HG03571 (cell line): ENCODE measurements around the gene DDX41.
A peak's percentile ranks its signal among the peaks of the same experiment; 100 is the strongest.
"Not testable (repeated sequence)": the region's sequence is repeated elsewhere in the genome, so short reads cannot be mapped to it uniquely, and the experiment has no call there.

Experiments
- ATAC-seq: cut with Tn5 transposase; IDR thresholded peaks from one replicate; pipeline ENCODE4 v1.9.1; 2021; ENCODE audit not compliant: unreplicated experiment

The DDX41 gene

GRCh38 chr5:177516601-177517568, at the start of gene DDX41:
Gene DDX41 (minus strand): TSS chr5:177516961. CDS start chr5:177516945, 16 bp downstream.
- peak; percentile 69 for ATAC-seq

GRCh38 chr5:177565046-177565445, 48.3 kb upstream of the DDX41 start:
- ATAC-seq = no peak

DNA sequence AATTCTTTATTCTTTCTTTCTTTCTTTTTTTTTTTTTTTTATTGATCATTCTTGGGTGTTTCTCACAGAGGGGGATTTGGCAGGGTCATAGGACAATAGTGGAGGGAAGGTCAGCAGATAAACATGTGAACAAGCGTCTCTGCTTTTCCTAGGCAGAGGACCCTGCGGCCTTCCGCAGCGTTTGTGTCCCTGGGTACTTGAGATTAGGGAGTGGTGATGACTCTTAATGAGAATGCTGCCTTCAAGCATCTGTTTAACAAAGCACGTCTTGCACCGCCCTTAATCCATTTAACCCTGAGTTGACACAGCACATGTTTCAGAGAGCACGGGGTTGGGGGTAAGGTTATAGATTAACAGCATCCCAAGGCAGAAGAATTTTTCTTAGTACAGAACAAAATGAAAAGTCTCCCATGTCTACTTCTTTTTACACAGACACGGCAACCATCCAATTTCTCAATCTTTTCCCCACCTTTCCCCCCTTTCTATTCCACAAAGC, 42.7 kb upstream of the DDX41 start:
- ATAC-seq = not testable (repeated sequence)

DNA sequence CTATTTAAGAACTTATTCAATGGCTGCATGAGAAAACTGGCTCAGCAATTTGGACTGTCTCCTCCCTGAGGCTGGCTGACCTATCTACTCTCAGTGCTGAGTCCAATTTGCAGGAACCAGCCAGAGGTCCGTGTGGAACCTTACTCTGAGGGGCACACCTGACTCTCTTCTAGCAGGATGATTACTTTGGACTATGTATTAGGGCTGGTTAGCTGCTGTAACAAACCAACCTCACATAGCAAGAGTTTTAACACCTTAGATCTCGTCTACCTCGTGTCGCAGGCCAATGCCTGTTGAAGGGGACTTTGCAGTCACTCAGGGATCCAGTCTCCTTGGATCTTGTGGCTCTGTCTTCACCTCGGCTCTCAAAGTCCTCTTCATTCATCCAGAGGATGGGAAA, 41.0 kb upstream of the DDX41 start:
- ATAC-seq = no peak

GRCh38 chr5:177557041-177557647, 40.4 kb upstream of the DDX41 start:
- no peak for ATAC-seq

- no peak for ATAC-seq
Observed at GRCh38 chr5:177555665-177556064, 38.9 kb upstream of the DDX41 start.

DNA sequence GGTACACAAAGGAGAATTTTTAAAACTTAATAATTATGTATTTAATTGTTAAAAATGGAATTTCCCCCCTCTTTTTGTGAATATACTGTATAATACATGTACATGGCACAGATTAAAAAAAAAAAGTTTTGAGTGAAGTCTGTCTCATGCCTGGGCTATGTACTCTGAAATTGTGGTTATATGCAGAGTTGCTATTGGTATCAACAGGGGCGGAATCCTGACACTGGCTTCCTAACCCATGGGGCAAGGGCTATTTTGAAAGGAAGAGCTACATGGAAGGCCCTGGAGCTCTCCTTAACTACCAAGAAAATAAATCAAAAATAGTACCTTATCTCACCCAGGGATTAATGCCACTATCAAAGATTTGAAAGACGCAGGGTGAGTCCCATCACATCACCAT, 38.5 kb upstream of the DDX41 start:
- ATAC-seq = no peak

- peak; percentile 90 for ATAC-seq
Observed at GRCh38 chr5:177554474-177555111, 37.8 kb upstream of the DDX41 start, which contains the start of gene FAM193B. Gene FAM193B (minus strand): TSS chr5:177554563. CDS start chr5:177554458, 105 bp downstream.

GRCh38 chr5:177553671-177554429, 37.1 kb upstream of the DDX41 start:
- ATAC-seq = peak; percentile 25

- ATAC-seq = no peak
Observed at GRCh38 chr5:177552839-177553455, 36.2 kb upstream of the DDX41 start.

DNA sequence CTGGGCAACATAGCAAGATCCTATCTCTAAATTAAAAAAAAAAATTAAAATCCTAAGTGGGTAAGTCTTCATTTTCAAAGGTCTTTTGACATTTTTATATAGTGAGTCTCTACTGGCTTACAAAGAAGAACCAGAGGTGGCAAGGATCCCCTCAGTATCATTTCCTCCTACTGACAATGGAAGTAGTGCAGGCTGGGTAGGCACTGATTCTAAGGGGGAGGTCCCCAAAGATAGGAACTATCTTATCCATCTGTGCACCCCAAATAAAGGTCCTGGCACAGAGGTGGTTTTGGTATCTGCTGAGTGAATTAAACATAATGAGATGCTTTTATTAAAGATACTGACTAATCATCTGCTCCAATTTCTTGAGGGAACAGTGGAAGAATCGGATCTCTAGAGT, 33.4 kb upstream of the DDX41 start:
- no peak for ATAC-seq

- ATAC-seq = no peak
Observed at GRCh38 chr5:177548495-177548894, 31.7 kb upstream of the DDX41 start.

GRCh38 chr5:177547736-177548135, 31.0 kb upstream of the DDX41 start:
- no peak for ATAC-seq

DNA sequence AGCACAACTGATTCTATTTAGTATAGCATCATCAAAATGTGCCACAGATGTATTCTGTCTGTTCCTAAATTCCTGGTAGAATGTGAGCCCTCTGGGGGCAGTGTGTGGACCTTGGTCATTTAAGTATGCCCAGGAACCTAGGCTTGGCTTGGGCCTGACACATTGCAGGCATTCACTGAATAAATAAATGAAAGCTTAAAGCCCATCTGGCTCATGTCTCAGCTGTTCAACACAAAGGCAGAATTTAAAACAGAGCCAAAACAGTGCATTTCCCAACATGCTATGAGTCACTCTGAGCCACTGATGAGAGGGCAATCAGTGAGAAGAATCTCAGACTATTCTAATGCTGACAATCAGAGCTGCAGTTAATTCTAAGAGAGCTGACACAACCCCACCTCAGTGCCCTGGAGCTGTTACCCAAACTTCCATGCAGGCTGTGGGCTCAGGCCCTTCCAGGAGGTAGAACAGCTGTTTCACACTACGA, 29.5 kb upstream of the DDX41 start:
- no peak for ATAC-seq

DNA sequence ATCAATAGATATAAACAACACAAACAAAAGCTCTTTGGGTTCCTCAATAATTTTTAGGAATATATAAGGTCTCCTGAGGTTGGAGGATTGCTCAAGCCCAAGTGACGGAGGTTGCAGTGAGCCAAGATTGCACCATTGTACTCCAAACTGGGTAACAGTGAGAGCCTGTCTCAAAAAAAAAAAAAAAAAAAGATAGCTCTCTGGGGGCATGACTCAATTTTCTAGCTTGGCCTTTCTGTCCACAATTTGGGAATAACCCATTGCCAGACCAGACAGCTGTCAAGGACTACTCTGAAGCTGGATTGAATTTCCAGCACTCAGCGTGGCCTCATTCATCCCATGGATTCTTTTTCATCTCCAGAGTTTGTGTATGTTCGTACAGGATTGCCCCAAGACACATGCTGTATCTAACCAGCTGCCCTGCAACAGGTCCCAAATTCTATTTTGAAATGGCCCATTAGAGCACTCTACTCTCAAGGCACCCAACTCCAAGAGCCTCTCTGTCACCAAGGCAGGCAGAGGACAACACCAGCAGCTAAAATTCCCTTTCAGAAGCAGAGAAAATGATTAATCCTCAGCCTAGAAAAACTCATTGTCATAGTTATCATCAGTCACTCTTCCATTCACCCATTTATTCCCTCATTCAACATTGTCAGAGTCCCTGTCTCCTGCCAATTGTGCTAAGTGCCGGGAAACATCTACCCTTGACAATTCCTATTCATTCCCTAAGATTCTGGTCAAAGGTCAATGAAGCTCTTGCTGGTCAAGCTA, 28.9 kb upstream of the DDX41 start:
- ATAC-seq = no peak

GRCh38 chr5:177542816-177543465, 26.2 kb upstream of the DDX41 start:
- no peak for ATAC-seq

DNA sequence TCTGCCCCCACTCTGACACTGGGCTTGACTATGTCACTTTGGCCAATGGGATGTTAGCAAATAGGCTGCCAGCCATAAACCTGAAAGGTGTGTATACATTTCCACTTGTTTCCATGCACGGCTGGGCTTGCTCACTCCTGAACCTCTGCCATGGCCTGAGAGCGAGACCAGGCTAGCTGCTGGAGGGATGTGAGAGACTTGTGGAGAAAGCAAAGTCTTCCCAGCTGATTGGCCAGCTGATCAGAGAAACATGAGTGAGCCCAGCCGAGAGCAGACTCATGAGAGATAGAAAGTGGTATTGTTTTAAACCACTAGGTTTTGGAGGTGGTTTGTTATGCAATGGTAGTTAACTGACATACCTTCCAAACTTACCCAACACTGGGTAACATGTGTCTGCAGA, 23.7 kb upstream of the DDX41 start:
- no peak for ATAC-seq

- ATAC-seq = no peak
Observed at GRCh38 chr5:177539411-177539810, 22.6 kb upstream of the DDX41 start.

DNA sequence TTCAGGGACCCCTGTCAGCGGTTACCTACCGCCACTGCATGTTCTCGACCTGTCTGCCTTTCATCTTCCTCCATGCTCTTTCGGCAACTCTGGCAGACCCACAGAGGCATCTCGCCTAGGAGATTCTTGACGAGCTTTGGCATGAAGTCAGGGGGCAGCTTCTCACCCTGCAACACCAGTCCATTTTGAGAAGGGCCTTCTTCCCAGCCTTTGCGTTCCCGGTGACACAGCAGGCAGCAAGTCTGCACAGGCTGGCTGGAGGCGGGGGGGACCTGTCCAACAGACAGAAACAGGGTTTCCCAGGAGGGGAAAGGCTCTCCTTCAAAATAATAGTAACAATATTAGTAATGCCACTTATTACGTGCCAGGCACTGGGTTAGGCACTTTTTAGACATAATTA, 22.1 kb upstream of the DDX41 start:
- no peak for ATAC-seq
